ENCODE results near the gene ADGRE2. TPM values are rescaled to one million over a fixed set of nuclear protein-coding genes. Genes with fewer than 3 reads are reported as not detected.
"Not testable (repeated sequence)": the region's sequence is repeated elsewhere in the genome, so short reads cannot be mapped to it uniquely, and the experiment has no call there.

ADGRE2 gene
- polyA plus RNA-seq, 4 donors: 0.37 to 0.69 (median 0.59) TPM

DNA sequence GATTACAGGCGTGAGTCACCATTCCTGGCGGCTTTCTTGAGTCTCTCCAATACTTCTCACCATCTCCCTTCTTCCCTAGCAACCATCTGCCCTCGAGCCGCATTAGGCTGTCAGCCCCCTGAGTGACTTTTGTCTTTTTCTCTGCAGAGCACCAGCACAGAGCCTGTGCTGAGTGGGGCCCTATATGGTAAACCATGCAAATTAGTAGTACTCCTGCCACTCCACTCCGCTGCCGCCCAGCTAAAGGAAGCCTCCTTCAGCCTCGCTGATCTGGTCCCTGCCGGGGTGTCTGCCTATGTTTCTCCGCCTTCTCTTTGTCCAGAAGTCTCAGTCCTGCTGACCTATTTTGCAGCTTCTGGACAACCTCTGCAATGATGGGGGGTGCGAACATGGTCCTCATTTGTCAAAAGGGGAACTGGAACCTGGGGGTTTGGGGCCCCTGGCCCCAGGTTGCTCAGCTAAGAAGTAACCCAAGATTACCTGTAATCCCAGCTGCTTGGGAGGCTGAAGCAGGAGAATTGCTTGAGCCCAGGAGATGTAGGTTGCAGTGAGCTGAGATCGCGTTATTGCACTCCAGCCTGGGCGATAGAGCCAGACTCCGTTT is 2.4 kb upstream of the ADGRE2 start:
- not testable (repeated sequence) for DNase-seq (ENCODE audit: low read depth in 4 of 4, low spot score in 2 of 4)

GRCh38 chr19:14779151-14779550 is 791 bp upstream of the ADGRE2 start:
- no peak for DNase-seq (ENCODE audit: low read depth in 4 of 4, low spot score in 2 of 4)

DNA sequence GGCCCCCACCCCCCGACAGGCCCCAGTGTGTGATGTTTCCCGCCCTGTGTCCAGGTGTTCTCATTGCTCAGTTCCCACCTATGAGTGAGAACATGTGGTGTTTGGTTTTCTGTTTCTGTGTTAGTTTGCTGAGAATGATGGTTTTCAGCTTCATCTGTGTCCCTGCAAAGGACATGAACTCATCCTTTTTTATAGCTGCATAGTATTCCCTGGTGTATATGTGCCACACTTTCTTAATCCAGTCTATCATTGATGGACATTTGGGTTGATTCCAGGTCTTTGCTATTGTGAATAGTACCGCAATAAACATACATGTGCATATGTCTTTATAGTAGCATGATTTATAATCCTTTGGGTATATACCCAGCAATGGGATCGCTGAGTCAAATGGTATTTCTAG is 715 bp downstream of the ADGRE2 start:
- not testable (repeated sequence) for DNase-seq (ENCODE audit: low read depth in 4 of 4, low spot score in 2 of 4)

DNA sequence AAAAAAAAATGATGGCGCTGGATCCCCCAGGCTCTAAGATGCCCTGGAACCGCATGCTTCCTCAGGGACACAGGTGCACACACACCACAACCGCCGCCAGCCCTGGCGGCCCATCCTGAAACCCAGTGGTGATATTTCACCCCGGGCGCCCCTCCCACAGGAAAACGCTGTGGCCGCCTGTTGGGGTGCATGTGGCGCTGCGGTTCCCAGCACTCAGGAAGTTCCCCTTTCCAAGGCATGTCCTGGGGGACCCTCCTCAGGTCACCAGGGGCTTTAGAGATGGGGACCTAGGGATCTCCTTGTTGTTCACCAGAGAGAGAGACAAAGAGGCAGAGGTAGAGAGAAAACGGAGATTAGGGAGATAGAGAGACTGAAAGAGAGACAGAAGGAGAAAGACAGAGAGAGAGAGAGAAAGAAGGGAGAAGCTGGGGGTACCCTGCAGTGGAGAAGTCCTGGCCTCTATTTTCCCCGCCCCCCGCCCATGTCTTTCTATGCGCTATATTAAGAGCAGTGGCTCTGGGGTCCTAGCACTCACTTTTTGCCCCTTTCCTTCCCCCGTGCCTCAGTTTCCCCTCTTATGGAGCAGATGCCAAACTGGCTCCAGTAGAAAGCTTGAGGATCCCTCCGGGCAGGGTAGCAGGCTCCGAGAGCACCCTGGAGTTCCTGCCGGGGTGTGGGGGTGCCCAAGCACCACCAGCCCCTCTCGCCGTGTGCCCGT is 2.3 kb downstream of the ADGRE2 start:
- no peak for DNase-seq (ENCODE audit: low read depth in 4 of 4, low spot score in 2 of 4)

DNA sequence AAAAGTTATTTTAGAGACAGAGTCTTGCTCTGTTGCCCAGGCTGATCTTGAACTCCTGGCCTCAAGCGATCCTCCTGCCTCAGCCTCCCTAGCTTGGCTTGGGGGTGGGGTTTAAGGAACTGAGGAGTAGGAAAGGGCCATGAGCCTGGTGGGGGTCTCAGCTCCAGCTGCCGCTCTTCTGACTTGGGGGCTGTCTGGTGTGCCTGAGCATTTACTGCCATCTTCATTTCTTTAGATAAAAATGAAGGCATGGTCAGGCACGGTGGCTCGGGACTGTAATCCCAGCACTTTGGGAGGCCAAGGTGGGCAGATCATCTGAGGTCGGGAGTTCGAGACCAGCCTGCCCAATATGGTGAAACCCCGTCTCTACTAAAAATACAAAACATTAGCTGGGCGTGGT is 3.0 kb downstream of the ADGRE2 start:
- DNase-seq (ENCODE audit: low read depth in 4 of 4, low spot score in 2 of 4): not testable (repeated sequence)

DNA sequence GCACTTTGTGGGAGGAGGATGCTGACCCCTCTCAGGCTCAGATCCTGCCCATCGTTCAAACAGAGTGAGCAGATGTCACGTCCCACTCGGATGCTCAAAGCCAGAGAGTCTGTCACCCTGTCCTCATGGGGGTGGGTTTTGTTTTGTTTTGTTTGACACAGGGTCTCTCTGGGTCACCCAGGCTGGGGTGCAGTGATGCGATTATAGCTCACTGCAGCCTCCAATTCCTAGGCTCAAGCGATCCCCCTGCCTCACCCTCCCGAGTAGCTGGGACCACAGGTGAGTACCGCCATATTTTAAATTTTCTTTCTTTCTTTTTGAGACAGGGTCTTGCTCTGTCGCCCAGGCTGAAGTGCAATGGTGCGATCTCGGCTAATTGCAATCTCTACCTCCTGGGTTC is 4.0 kb downstream of the ADGRE2 start:
- DNase-seq (ENCODE audit: low read depth in 4 of 4, low spot score in 2 of 4): no peak

GRCh38 chr19:14773722-14774121 is 4.6 kb downstream of the ADGRE2 start:
- not testable (repeated sequence) for DNase-seq (ENCODE audit: low read depth in 4 of 4, low spot score in 2 of 4)

DNA sequence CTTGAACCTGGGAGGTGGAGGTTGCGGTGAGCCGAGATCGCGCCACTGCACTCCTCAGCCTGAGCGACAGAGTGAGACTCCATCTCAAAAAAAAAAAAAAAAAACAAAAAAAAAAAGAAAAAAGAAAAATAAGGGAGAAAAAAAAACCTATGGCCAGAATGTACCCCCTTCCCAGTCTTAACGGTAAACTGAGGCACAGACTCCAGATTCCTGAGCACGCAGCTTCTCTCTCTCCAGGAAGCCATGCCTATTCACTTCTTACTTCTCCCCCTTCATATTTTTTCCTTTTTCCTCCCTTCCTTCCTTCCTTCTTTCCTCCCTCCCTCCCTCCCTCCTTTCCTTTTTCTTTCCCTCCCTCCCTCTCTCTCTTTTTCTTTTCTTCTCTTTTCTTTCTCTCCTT is 5.4 kb downstream of the ADGRE2 start:
- no peak for DNase-seq (ENCODE audit: low read depth in 4 of 4, low spot score in 2 of 4)

DNA sequence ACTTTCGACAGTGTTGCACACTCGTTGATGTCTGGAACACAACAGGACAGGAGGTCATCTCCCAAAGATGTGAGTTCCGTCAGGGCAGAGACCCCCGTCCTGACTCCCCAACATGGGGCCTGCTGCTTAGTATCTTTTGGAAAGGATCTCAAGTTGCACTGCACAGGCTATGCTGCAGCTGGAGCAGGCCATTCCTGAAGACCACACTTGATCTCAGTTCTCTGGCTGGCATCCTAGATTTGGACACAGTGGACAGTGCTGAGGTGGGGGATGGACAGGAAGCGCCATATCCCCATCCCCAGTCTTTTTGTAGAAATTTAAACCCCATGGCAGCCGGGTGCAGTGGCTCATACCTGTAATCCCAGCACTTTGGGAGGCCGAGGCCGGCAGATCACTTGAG is 5.9 kb downstream of the ADGRE2 start:
- DNase-seq (ENCODE audit: low read depth in 4 of 4, low spot score in 2 of 4): no peak

DNA sequence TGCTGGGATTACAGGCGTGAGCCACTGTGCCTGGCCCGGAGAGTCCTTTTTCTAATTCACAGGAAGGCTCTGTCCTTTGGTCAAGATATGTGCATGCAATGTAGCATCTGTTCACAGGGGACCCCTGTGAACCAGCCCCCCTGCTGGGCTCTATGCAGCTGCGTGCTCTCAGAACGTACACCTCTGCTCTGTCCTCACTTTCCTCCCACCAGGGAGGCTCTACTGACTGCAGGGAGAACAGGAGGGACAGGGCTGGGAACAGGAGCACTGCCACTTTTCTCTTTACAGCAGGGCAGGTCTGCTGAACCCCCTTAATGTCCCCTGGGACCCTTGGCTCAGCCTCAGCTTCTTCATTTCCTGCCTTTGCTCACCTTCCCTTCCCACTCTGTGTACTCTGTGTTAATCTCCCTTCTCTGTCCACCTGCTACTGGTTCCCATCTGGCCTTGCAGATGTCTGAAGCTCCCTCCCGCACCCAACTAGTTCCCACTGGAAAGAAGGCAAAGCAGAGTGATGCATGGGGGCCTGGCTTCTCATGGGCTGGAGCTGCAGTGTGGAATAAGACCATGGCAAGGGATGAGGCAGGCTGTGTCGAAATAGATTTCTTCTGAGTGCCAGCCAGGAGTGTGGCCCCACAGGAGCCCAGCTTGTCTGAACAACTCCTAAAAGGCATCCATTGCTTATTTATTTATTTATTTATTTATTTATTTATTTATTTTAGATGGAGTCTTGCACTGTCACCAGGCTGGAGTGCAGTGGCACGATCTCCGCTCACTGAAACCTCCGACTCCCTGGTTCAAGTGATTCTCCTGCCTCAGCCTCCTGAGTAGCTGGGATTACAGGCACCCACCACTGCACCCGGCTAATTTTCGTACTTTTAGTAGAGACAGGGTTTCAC is 7.2 kb downstream of the ADGRE2 start:
- no peak for DNase-seq (ENCODE audit: low read depth in 4 of 4, low spot score in 2 of 4)

GRCh38 chr19:14770136-14770535 is 8.2 kb downstream of the ADGRE2 start:
- DNase-seq (ENCODE audit: low read depth in 4 of 4, low spot score in 2 of 4): no peak

DNA sequence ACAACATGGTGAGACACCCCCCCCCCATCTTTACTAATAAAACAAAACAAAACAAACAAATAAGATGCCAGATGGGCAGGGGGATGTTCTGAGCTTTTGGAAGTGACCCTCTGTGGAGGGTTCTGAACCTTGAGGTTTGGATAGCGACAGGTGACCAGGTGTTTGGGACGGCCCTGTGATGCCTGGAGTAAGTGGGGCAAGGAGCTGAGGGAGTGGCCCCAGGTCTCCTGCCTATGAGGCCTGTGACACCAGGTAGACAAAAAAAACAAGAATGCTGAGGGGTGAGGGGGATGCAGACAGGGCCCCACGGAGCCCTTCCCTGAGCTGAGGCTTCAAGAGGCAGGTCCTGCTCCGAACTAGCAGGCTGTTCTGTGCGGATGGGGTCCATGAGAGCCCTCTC is 9.2 kb downstream of the ADGRE2 start:
- no peak for DNase-seq (ENCODE audit: low read depth in 4 of 4, low spot score in 2 of 4)

DNA sequence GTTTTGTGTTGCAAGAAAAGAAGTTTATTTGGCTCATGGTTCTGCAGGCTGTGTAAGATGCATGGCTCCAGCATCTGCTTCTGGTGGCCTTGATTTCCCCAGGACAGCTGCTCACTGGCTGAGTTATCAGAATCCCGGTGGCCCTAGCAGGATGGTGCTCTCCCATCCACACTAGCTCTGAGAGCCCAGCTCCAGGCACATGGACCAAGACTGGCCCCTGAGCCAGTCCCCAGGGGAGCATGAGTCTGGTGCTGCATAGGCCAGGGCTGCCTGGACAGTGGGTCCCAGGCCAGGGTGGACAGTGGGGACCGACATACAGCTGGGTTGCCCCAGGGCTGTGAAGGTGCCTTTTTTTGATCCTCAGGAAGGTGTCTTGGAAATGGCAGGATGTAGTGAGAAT is 10.4 kb downstream of the ADGRE2 start:
- no peak for DNase-seq (ENCODE audit: low read depth in 4 of 4, low spot score in 2 of 4)

DNA sequence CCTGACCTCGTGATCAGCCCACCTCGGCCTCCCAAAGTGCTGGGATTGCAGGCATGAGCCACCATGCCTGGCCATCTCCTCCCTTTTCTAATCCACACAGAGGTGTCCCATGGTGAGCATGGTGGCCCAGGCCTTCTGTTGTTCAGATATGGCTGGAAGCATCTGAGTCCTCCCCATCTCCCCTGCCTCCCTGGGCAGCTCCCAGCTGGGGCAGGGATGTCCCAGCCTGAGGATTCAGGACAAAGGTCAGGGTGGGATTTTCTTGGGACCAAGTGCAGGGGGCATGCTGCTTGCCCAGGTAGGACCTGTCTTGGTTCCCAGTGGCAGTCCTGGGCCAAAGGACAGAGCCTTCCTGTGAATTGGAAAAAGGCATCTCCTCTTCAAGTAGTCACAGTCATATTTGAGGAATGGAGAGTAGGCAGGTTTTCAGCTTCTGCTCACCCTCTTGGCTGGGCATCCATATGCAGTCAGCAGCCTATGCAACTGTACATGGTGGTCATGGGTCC is 10.8 kb downstream of the ADGRE2 start:
- no peak for DNase-seq (ENCODE audit: low read depth in 4 of 4, low spot score in 2 of 4)

DNA sequence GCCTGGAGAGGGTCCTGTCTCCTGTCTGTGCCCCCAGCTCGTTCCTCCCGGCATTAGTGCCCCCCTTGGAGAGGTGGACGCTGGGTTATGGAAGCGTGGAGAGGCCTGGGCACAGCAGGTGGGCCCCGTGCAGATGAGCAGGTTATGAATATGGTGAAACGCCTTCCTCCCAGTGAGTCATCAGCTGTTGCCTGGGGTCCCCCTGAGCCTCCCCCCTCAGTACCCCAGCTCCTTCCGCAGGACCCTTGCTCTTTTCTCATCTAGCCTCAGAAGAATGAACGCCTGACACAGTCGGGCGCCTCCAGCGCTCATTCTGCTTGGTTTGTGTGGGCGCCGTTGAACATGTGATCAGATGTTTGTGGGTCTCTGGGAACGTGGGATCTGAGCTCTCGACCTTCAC is 12.5 kb downstream of the ADGRE2 start:
- DNase-seq (ENCODE audit: low read depth in 4 of 4, low spot score in 2 of 4): not testable (repeated sequence)

- not testable (repeated sequence) for DNase-seq (ENCODE audit: low read depth in 4 of 4, low spot score in 2 of 4)
Observed at GRCh38 chr19:14765403-14765802, 13.0 kb downstream of the ADGRE2 start.

DNA sequence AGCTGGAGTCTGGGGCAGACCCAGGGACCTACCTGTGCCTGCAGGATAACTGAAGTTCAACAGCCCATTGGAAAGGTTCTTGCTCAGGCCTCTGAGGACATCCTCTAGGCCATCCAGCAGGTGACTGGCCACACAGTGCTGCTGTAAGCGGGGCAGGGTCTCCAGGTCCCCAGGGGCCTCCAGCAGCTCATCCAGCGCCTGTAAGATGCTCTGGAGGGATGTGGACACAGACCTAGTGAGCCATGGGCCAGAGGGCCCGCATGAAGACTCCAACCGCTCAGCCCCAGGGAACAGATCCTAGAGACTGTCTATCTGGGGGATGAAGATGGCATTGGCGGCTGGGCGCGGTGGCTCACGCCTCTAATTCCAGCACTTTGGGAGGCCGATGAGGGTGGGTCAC is 14.0 kb downstream of the ADGRE2 start:
- DNase-seq (ENCODE audit: low read depth in 4 of 4, low spot score in 2 of 4): no peak

- no peak for DNase-seq (ENCODE audit: low read depth in 4 of 4, low spot score in 2 of 4)
Observed at GRCh38 chr19:14763497-14764145, 14.7 kb downstream of the ADGRE2 start.

DNA sequence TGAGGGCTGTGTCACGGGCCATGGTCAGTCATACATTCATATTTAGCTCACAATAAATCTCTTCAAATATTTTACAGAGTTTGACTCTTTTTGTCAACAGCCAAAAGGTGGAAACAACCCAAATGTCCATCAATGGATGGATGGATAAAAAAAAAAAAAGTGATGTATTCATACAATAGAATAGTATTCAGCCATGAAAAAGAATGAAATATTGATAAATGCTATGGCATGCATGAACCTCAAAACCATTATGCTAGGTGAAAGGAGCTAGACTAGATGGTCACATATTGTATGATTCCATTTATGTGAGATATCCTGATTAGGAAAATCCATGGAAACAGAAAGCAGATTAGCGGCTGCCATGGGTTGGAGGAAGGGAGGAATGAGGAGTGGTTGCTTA is 16.2 kb downstream of the ADGRE2 start:
- no peak for DNase-seq (ENCODE audit: low read depth in 4 of 4, low spot score in 2 of 4)

DNA sequence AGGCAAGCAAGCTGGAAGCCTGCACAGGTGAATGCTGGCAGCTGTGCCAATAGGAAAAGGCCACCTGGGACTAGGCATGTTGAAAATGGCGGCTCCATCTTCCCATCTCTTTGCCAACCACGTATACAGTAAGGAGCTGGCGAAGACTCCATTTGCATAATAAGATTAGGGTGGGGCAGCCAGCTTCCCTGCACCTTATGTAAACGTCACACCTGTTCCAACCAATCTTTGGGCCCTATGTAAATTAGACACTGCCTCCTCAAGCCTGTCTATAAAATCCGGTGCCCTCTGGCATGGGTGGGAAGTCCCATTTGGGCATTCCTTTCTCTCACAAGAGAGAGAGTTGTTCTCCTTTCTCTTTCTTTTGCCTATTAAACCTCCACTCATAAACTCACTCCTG is 16.8 kb downstream of the ADGRE2 start:
- no peak for DNase-seq (ENCODE audit: low read depth in 4 of 4, low spot score in 2 of 4)

DNA sequence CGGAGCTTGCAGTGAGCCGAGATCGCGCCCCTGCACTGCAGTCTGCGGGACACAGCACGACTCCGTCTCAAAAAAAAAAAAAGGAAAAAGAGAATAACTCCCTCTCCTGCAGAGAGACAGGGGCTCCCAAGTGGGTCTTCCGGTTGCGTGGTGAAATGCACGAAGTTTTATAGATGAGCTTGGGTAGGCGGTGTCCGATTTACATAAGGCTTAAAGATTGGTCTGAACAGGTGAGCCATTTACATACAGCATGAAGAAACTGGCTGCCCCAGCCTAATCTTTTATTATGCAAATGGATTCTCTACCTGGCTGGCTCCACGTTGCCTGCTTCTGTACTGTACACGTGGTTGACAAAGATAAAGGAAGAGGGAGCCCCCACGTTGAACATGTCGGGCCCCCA is 19.5 kb downstream of the ADGRE2 start:
- no peak for DNase-seq (ENCODE audit: low read depth in 4 of 4, low spot score in 2 of 4)

Measured in left renal cortex interstitium (tissue), 4 donors.